OCI-LY1 (cell line): ENCODE measurements around the gene FKBP6.

Experiments
- EZH2 ChIP-seq: fragments of 200-600 bp; sonication (generic), shearing (Covaris generic); IDR thresholded peaks from 2 replicates; pipeline ENCODE4 v1.8.0; 2017; ENCODE audit warnings: borderline replicate concordance, mixed run types, mild to moderate bottlenecking, antibody characterized with exemption, low read length, moderate library complexity, mixed read lengths
- TF ChIP-seq, protein P1 (sequence below): fragments of 200-600 bp; sonication (generic), shearing (Covaris generic); IDR thresholded peaks from 2 replicates; pipeline ENCODE4 v1.5.1; 2017; ENCODE audit warnings: mild to moderate bottlenecking, antibody characterized with exemption, low read length, moderate library complexity, mixed read lengths

DNA sequence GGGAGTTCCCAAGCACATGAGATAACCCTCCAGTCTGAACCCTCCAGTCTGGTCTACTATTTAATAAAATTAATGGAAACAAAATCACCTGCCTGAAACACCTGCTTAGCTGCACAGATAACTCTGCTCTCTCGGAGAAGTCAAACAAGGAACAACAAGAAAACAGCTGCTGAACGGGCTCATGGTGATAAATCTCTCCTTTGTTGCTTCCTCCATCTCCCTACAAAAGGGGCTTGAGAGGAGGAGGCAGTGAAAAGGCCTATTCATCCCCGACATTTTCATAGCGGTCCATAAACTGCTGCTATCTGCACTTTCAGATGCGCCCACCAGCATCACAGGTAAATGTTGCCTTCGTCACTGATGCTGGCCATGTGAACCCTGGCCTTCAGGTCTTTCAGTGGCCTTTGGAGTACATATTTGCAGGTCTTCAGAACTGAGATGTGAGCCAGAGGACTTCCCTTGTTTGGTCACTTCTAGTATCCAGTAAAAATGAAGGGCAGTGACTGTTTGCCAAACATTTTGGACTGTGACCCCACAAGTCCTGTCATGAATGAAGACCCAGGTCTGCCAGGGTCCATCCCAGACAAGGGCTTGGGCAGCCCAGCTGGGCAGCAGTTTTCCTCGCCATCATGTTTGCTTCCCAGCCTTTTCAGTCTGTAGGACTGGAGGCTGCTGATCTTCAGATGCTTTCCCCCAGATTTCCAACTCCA lies 15.9 kb downstream of the FKBP6 start:
- TF ChIP-seq EZH2: no peak
- TF ChIP-seq, protein P1, sequence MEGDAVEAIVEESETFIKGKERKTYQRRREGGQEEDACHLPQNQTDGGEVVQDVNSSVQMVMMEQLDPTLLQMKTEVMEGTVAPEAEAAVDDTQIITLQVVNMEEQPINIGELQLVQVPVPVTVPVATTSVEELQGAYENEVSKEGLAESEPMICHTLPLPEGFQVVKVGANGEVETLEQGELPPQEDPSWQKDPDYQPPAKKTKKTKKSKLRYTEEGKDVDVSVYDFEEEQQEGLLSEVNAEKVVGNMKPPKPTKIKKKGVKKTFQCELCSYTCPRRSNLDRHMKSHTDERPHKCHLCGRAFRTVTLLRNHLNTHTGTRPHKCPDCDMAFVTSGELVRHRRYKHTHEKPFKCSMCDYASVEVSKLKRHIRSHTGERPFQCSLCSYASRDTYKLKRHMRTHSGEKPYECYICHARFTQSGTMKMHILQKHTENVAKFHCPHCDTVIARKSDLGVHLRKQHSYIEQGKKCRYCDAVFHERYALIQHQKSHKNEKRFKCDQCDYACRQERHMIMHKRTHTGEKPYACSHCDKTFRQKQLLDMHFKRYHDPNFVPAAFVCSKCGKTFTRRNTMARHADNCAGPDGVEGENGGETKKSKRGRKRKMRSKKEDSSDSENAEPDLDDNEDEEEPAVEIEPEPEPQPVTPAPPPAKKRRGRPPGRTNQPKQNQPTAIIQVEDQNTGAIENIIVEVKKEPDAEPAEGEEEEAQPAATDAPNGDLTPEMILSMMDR: no peak
